CD14-positive monocyte (primary cell): ENCODE results near the gene IGHMBP2. TPM values are rescaled to one million over a fixed set of nuclear protein-coding genes. Genes with fewer than 3 reads are reported as not detected.

ENCODE experiments used
- DNase-seq, 3 donors: peaks; one replicate each; pipeline ENCODE4 v3.0.0-alpha.2; 2011 to 2022
- H2AFZ ChIP-seq: 2 replicates; pipeline ENCODE4 v1.6.0; 2012; ENCODE audit warnings: mild to moderate bottlenecking, low read depth, low read length, inconsistent platforms; ENCODE audit not compliant: insufficient read depth, poor library complexity, severe bottlenecking
- H3K27ac ChIP-seq, 2 donors: 1 replicate in 1 of 2; 2 replicates in 1 of 2; pipeline ENCODE4 v1.5.1; 2012 to 2013; ENCODE audit warnings: low read length in 2 of 2, control low read depth in 1 of 2, inconsistent platforms in 1 of 2, low read depth in 1 of 2, mild to moderate bottlenecking in 1 of 2
- H3K27me3 ChIP-seq, 2 donors: one replicate each; pipeline versions ENCODE4 v1.6.0 to v1.6.1; 2011 to 2013; ENCODE audit warnings: low read length in 2 of 2; ENCODE audit not compliant: control insufficient read depth in 2 of 2, insufficient read depth in 2 of 2
- H3K36me3 ChIP-seq, 2 donors: replicated peaks in 1 of 2; 1 replicate in 1 of 2; 2 replicates in 1 of 2; pipeline versions ENCODE4 v1.5.1 to v1.6.1; 2012 to 2013; ENCODE audit warnings: low read length in 2 of 2, control low read depth in 1 of 2, inconsistent platforms in 1 of 2, mild to moderate bottlenecking in 1 of 2; ENCODE audit not compliant: insufficient read depth in 2 of 2, control insufficient read depth in 1 of 2
- H3K4me1 ChIP-seq, 2 donors: 1 replicate in 1 of 2; 2 replicates in 1 of 2; pipeline versions ENCODE4 v1.5.1 to v1.6.1; 2012 to 2013; ENCODE audit warnings: low read length in 2 of 2, control low read depth in 1 of 2, inconsistent platforms in 1 of 2, mild to moderate bottlenecking in 1 of 2, moderate library complexity in 1 of 2; ENCODE audit not compliant: insufficient read depth in 2 of 2, control insufficient read depth in 1 of 2
- H3K4me2 ChIP-seq: replicated peaks from 2 replicates; pipeline ENCODE3; 2012; ENCODE audit warnings: low read length, moderate library complexity, mild to moderate bottlenecking; ENCODE audit not compliant: poor library complexity, severe bottlenecking; ENCODE audit errors: extremely low read depth
- H3K4me3 ChIP-seq, 3 experiments: fragments of 200-600 bp in 1 of 3; sonication (generic) in 1 of 3; replicated peaks in 1 of 3; 1 replicate in 2 of 3; 2 replicates in 1 of 3; pipeline ENCODE4 v1.5.1; 2011 to 2013; ENCODE audit warnings: low read length in 3 of 3, mild to moderate bottlenecking in 3 of 3, control low read depth in 2 of 3, low read depth in 2 of 3, inconsistent platforms in 1 of 3, moderate library complexity in 1 of 3
- H3K79me2 ChIP-seq: 2 replicates; pipeline ENCODE4 v1.6.0; 2012; ENCODE audit warnings: mild to moderate bottlenecking, control low read depth, inconsistent platforms, low read length, moderate library complexity; ENCODE audit not compliant: insufficient read depth
- H3K9ac ChIP-seq: 2 replicates; pipeline ENCODE4 v1.6.0; 2017; ENCODE audit warnings: low read length, mild to moderate bottlenecking; ENCODE audit not compliant: insufficient read depth, poor library complexity, severe bottlenecking
- H3K9me3 ChIP-seq, 2 donors: replicated peaks in 1 of 2; 1 replicate in 1 of 2; 2 replicates in 1 of 2; pipeline versions ENCODE4 v1.5.1 to v1.6.1; 2012 to 2013; ENCODE audit warnings: low read length in 2 of 2, control low read depth in 1 of 2; ENCODE audit not compliant: control insufficient read depth in 1 of 2, insufficient read depth in 1 of 2
- H4K20me1 ChIP-seq: 2 replicates; pipeline ENCODE4 v1.6.0; 2012; ENCODE audit warnings: mild to moderate bottlenecking, low read length, control low read depth, moderate library complexity; ENCODE audit not compliant: insufficient read depth
- H3K27ac Mint-ChIP-seq, 7 donors: one replicate each; pipeline ENCODE4 v1.8.0; 2020; ENCODE audit warnings: mild to moderate bottlenecking in 7 of 7, mixed read lengths in 7 of 7, moderate library complexity in 6 of 7, inconsistent platforms in 2 of 7
- H3K27me3 Mint-ChIP-seq, 3 donors: one replicate each; pipeline ENCODE4 v1.8.0; 2021 to 2022; ENCODE audit warnings: low read depth in 3 of 3, mild to moderate bottlenecking in 3 of 3, mixed read lengths in 3 of 3, moderate library complexity in 3 of 3, inconsistent platforms in 1 of 3
- H3K36me3 Mint-ChIP-seq, 2 donors: one replicate each; pipeline ENCODE4 v1.8.0; 2020; ENCODE audit warnings: mixed read lengths in 2 of 2, inconsistent platforms in 1 of 2, mild to moderate bottlenecking in 1 of 2
- H3K4me1 Mint-ChIP-seq: one replicate; pipeline ENCODE4 v1.8.0; 2020; ENCODE audit warnings: mild to moderate bottlenecking, mixed read lengths
- H3K4me3 Mint-ChIP-seq, 2 donors: one replicate each; pipeline ENCODE4 v1.8.0; 2020; ENCODE audit warnings: mild to moderate bottlenecking in 2 of 2, mixed read lengths in 2 of 2, moderate library complexity in 1 of 2
- H3K9me3 Mint-ChIP-seq, 7 donors: one replicate each; pipeline ENCODE4 v1.8.0; 2020 to 2022; ENCODE audit warnings: mixed read lengths in 7 of 7, mild to moderate bottlenecking in 6 of 7, moderate library complexity in 6 of 7, inconsistent platforms in 2 of 7
- WGBS: methylation state at CpG from one replicate; pipeline ENCODE4 v1.1.5; 2013; ENCODE audit warnings: missing lambda C conversion rate; ENCODE audit not compliant: insufficient coverage; 5-methylcytosine and 5-hydroxymethylcytosine counted together
- intact Hi-C, 2 donors: fragments of 100-400 bp; cut with micrococcal nuclease; formaldehyde crosslinking; loops; one replicate each; pipeline versions ENCODE4 v1.15.0 to v1.15.1; 2023
- polyA plus RNA-seq, 3 donors: library from polyadenylated mRNA; depleted of rRNA in 1 of 3; unstranded in 2 of 3; stranded (reverse) in 1 of 3; fragments of 300-500 nt in 2 of 3; fragments of >200 nt in 1 of 3; fragmentation: Illumina TruSeq in 2 of 3; gene quantifications; 1 replicate in 2 of 3; 2 replicates in 1 of 3; pipeline ENCODE4 v1.2.3, GENCODE V29; 2012 to 2021
- TF ChIP-seq, protein P1 (sequence below): fragments of 200-600 bp; IDR thresholded peaks from one replicate; pipeline ENCODE4 v1.8.0; 2022; ENCODE audit warnings: antibody characterized with exemption, mild to moderate bottlenecking

IGHMBP2 gene
- polyA plus RNA-seq, 3 donors: 3.9 to 14.9 (median 6.0) TPM

- H3K9me3 Mint-ChIP-seq: peaks cover 7 to 15% (median 9%) of the 10 kb centered on the region in 7 donors
- H3K27me3 Mint-ChIP-seq: peaks cover 3 to 7% (median 6%) of the 10 kb centered on the region in 3 donors
- no peak overlapping the region for H3K27ac ChIP-seq
- intact Hi-C loops: no loop called here
- no peaks in the 10 kb centered on the region for H3K36me3 ChIP-seq
- H3K4me1 Mint-ChIP-seq: peaks cover 19% of the 10 kb centered on the region
- H3K79me2 ChIP-seq: no peaks in the 10 kb centered on the region
- no peaks in the 10 kb centered on the region for H4K20me1 ChIP-seq
- H3K27me3 ChIP-seq: no peaks in the 10 kb centered on the region
- H3K9ac ChIP-seq: no peak overlapping the region
- no peak overlapping the region for H3K4me3 ChIP-seq
- TF ChIP-seq, protein P1, sequence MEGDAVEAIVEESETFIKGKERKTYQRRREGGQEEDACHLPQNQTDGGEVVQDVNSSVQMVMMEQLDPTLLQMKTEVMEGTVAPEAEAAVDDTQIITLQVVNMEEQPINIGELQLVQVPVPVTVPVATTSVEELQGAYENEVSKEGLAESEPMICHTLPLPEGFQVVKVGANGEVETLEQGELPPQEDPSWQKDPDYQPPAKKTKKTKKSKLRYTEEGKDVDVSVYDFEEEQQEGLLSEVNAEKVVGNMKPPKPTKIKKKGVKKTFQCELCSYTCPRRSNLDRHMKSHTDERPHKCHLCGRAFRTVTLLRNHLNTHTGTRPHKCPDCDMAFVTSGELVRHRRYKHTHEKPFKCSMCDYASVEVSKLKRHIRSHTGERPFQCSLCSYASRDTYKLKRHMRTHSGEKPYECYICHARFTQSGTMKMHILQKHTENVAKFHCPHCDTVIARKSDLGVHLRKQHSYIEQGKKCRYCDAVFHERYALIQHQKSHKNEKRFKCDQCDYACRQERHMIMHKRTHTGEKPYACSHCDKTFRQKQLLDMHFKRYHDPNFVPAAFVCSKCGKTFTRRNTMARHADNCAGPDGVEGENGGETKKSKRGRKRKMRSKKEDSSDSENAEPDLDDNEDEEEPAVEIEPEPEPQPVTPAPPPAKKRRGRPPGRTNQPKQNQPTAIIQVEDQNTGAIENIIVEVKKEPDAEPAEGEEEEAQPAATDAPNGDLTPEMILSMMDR: no peak
- H3K36me3 Mint-ChIP-seq: no peaks in the 10 kb centered on the region
- H3K9me3 ChIP-seq: peaks cover 6 to 8% of the 10 kb centered on the region in 2 donors
- no peak overlapping the region for H3K27ac Mint-ChIP-seq
- no peak overlapping the region for H3K4me3 Mint-ChIP-seq
- no peak for DNase-seq
- 94% methylated on average over 12 of the region's 18 CpGs for WGBS
- H3K4me1 ChIP-seq: peaks cover 7 to 13% of the 10 kb centered on the region in 2 donors
- H2AFZ ChIP-seq: no peak overlapping the region
- no peak overlapping the region for H3K4me2 ChIP-seq
Measured at GRCh38 chr11:68868221-68868835, 35.4 kb upstream of the IGHMBP2 start.

DNA sequence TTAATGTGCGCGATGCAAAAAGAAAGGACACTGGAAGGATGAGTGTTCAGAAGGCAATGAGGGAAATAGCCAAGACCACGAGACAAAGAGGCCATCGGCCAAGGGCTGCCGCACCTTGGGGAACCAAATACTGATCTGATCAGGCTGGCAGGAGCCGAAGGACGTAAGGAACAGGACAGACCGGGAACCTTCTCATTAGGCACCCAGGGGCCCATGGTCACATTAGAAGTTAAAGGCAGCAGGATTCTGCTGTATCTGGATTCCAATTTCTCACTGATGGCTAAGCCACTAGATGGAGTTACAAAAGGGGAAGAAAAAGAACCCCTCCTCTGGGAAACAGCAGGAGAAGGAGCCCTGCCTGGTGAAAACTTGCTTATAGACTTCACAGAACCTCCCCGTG is 33.2 kb upstream of the IGHMBP2 start:
- H3K9me3 Mint-ChIP-seq: peaks cover 0 to 3% (median 1%) of the 10 kb centered on the region in 7 donors
- H3K36me3 ChIP-seq: no peaks in the 10 kb centered on the region
- intact Hi-C loops: no loop called here

More for the DNA sequence above, 33.2 kb upstream of the IGHMBP2 start:
- H3K79me2 ChIP-seq: no peaks in the 10 kb centered on the region
- H3K9ac ChIP-seq: peak overlapping the region; percentile 55
- no peaks in the 10 kb centered on the region for H3K27me3 ChIP-seq
- peak overlapping the region in 4 of 7 donors; percentile 8 to 82 (median 47) for H3K27ac Mint-ChIP-seq
- peak overlapping the region; percentile 75 for H3K4me2 ChIP-seq
- peak overlapping the region; percentile 98 to 99 for H3K4me3 Mint-ChIP-seq
- peak overlapping the region; percentile 51 to 90 (median 80) for H3K4me3 ChIP-seq
- H3K4me1 ChIP-seq: peaks cover 7 to 13% of the 10 kb centered on the region in 2 donors
- H3K9me3 ChIP-seq: no peaks in the 10 kb centered on the region
- H3K27ac ChIP-seq: peak overlapping the region in 1 of 2 donors; percentile 46
- H4K20me1 ChIP-seq: no peaks in the 10 kb centered on the region
- 49% methylated on average over 8 of the region's 9 CpGs for WGBS
- peak in 1 of 3 donors; percentile 13 for DNase-seq
- peaks cover 4 to 7% (median 6%) of the 10 kb centered on the region in 3 donors for H3K27me3 Mint-ChIP-seq
- H3K4me1 Mint-ChIP-seq: peaks cover 19% of the 10 kb centered on the region
- H2AFZ ChIP-seq: peak overlapping the region; percentile 74
- TF ChIP-seq, protein P1: no peak
- no peaks in the 10 kb centered on the region for H3K36me3 Mint-ChIP-seq
